Heart left ventricle (tissue), 16 donors: ENCODE data around the gene CRIP1. TPM values are rescaled to one million over a fixed set of nuclear protein-coding genes. Genes with fewer than 3 reads are reported as not detected.

Source experiments
- ATAC-seq, 4 donors: fragments of 200-7000 bp; cut with Tn5 transposase; one replicate each; pipeline ENCODE4 v1.9.1; 2020 to 2022; ENCODE audit warnings: moderate library complexity in 4 of 4, mild to moderate bottlenecking in 3 of 4, moderate number of reproducible peaks in 1 of 4
- DNase-seq, 5 donors: peaks; one replicate each; pipeline ENCODE4 v3.0.0-alpha.2; 2020
- H3K27ac ChIP-seq, 12 donors: fragments of 200-600 bp; sonication (generic) in 4 of 12; one replicate each; pipeline versions ENCODE4 v1.5.0 to v1.8.0; 2016 to 2022; ENCODE audit warnings: mild to moderate bottlenecking in 2 of 12
- H3K27me3 ChIP-seq, 9 donors: fragments of 200-600 bp; sonication (generic) in 2 of 9; one replicate each; pipeline versions ENCODE4 v1.5.1 to v1.8.0; 2016 to 2022; ENCODE audit warnings: mild to moderate bottlenecking in 3 of 9
- H3K36me3 ChIP-seq, 9 donors: fragments of 200-600 bp; sonication (generic) in 2 of 9; one replicate each; pipeline versions ENCODE4 v1.5.0 to v1.8.0; 2018 to 2022; ENCODE audit warnings: mild to moderate bottlenecking in 2 of 9
- H3K4me1 ChIP-seq, 12 donors: fragments of 200-600 bp; sonication (generic) in 4 of 12; one replicate each; pipeline versions ENCODE4 v1.5.0 to v1.8.0; 2016 to 2022; ENCODE audit warnings: mild to moderate bottlenecking in 3 of 12
- H3K4me3 ChIP-seq, 12 donors: fragments of 200-600 bp; sonication (generic) in 4 of 12; one replicate each; pipeline versions ENCODE4 v1.5.0 to v1.8.0; 2017 to 2022; ENCODE audit warnings: mild to moderate bottlenecking in 9 of 12, moderate library complexity in 4 of 12
- H3K9me3 ChIP-seq, 12 donors: fragments of 200-600 bp; sonication (generic) in 4 of 12; one replicate each; pipeline versions ENCODE4 v1.5.0 to v1.8.0; 2016 to 2022; ENCODE audit warnings: mild to moderate bottlenecking in 1 of 12
- POLR2A ChIP-seq, 2 donors: fragments of 450-650 bp; IDR thresholded peaks; one replicate each; pipeline ENCODE4 v1.6.1; 2017; ENCODE audit warnings: antibody characterized with exemption in 2 of 2, mild to moderate bottlenecking in 2 of 2, moderate library complexity in 2 of 2
- WGBS, 4 donors: extraction: QIAGEN DNeasy Blood & Tissue Kit in 2 of 4; methylation state at CpG; one replicate each; pipeline versions ENCODE4 v1.1.5 to v1.1.7; 2013 to 2018; 5-methylcytosine and 5-hydroxymethylcytosine counted together
- intact Hi-C, 10 donors: fragments of 100-400 bp; cut with DNase I; formaldehyde crosslinking; loops; one replicate each; pipeline versions ENCODE4 v1.11.1 to v1.14.2; 2022
- polyA plus RNA-seq, 2 donors: library from polyadenylated mRNA; stranded (reverse); fragments of 200-250 nt; gene quantifications; one replicate each; pipeline ENCODE4 v1.2.3, GENCODE V29; 2013
- total RNA-seq, 9 donors: library from RNA; depleted of rRNA in 2 of 9; stranded (reverse); fragments of >200 nt in 2 of 9; fragmentation: NEBNext Ultra II Directional in 3 of 9; extraction: Animal tissue kit (Norgen Biotek cat#: 25700) in 3 of 9; gene quantifications; one replicate each; pipeline versions ENCODE4 v1.1.0 to v1.2.4, GENCODE V29; 2016 to 2023
- TF ChIP-seq, protein P1 (sequence below), 12 donors: fragments of 200-600 bp; sonication (generic) in 4 of 12; IDR thresholded peaks; one replicate each; pipeline versions ENCODE4 v1.5.0 to v1.8.0; 2018 to 2022; ENCODE audit warnings: antibody characterized with exemption in 12 of 12, mild to moderate bottlenecking in 5 of 12
- donor health status: ischemic (EF 13 %, LVEDD 7.1; RV severe dilation, severe dysfunction).
- donor health status: healthy with polysubstance abuse.
- donor health status: DM: no; HTN: yes; CAD: no.
- donor health status: DM: no; HTN: no; CAD: no.
- donor health status: ischemic (EF 25% LVEDD 6.9; RV normal size, moderate dysfunction).
- donor health status: ischemic (EF 25% LVEDD 5.7; RV mildly dilated, moderate dysfunction).
- donor health status: healthy.
- donor health status: DM: yes; HTN: yes; CAD: no.
- donor health status: ischemic (EF 35%, LVEDD 5.7; RV mildly dilated, moderate dysfunction).
- donor health status: nonischemic (EF 11% LVEDD 7.7; RV severe dilation, severe dysfunction).
- donor health status: DM: yes; HTN: yes; CAD: no.
- donor health status: PGD.
- donor health status: ischemic (EF 29% LVEDD 5.4; RV normal size, mild dysfunction).
- donor health status: nonischemic (EF 23%, LVEDD 6.1; RV moderate dilation, normal function).

The CRIP1 gene
- total and polyA plus RNA-seq, 11 donors = 12.1 to 195 (median 62.3) TPM

DNA sequence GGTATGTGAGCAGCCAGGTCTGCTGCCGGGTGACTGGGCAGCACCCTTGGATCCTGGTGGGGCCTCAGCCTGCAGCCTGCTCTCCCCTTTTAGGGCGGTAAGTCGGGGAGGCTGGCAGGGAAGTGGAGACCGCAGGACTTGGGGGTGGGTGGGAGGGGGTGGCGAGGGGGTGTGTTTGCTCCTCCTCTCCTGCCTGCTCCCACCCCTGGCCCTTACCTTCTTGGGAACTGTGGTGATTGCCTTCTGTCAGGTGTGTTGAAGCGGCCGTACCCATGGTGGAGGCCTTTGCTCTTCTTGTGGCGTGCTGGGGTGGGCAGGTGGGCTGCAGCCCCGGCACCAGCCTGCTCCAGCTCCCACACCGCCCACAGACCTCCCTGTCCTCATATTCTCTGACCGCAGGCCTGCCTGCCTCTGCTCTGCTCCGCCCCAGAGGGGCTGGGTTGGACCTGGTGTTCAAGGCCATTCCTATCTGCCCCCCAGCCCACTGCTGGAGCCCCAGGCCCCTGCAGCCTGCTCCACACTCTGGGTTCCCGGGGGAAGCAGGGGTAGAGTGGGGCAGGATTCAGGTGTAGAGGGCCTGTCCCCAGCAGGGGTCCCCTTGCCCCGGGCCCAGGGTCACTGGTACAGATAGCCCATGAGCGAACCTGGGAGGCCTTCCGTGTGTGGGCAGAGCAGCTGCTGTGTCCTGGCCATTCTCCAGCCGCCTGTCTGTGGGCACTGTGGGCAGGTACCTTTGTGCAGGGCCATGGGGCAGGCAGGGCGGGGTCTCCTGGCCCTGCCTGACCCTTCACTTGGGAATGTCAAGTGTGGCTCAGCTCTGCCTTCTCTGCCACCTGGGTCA, 9.5 kb downstream of the CRIP1 start:
- peak overlapping the region in 2 of 12 donors; percentile 39 to 45 for H3K27ac ChIP-seq
- intact Hi-C loops = loop anchor here in 1 of 10 donors (2.0 kb wide), 1 partner anchor 31 kb away; the partner anchor contains the start of gene TMEM121
- 87 to 90% (median 88%) methylated on average over 9 to 18 of the region's 18 CpGs for WGBS, 4 donors

DNA sequence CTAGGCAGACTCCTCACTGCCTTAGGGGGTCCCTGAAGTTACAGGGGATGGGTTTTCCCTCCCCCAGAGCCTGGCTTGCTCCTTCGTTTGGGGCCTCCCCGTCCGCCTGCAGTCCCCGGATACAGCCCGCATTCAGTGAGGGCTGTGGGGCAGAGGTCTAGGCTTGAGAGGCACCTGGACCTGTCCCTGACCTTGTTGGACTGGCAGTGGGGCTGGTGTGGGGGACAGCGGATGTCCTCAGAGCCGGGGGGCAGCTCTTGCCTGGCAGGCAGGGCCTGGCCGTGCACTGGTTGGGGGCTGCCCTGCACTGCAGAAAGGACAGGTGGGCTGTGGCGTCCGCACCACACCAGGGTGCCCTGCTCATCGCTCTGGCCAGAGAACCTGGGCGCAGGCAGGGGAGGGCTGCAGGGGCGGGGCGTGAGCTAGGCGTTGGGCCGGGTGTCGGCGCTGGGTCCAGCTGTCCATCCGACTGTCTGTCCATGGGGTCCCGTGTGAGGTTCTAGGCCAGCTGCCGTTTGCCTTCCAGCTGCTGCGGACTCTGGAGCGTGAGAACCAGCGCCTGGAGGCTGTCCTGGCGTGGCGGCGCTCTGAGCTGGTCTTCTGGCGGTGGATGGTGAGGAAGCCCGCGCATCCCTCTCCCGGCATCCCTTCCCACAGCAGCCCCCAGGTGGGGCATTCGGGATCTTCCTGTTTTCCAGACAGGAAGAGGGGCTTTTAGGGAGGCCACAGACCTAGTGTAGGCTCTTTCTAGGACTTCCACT, 10.3 kb downstream of the CRIP1 start:
- WGBS, 4 donors = 95 to 97% (median 96%) methylated on average over 10 to 32 of the region's 32 CpGs
- H3K9me3 ChIP-seq = no peaks in the 10 kb centered on the region
- TF ChIP-seq, protein P1, sequence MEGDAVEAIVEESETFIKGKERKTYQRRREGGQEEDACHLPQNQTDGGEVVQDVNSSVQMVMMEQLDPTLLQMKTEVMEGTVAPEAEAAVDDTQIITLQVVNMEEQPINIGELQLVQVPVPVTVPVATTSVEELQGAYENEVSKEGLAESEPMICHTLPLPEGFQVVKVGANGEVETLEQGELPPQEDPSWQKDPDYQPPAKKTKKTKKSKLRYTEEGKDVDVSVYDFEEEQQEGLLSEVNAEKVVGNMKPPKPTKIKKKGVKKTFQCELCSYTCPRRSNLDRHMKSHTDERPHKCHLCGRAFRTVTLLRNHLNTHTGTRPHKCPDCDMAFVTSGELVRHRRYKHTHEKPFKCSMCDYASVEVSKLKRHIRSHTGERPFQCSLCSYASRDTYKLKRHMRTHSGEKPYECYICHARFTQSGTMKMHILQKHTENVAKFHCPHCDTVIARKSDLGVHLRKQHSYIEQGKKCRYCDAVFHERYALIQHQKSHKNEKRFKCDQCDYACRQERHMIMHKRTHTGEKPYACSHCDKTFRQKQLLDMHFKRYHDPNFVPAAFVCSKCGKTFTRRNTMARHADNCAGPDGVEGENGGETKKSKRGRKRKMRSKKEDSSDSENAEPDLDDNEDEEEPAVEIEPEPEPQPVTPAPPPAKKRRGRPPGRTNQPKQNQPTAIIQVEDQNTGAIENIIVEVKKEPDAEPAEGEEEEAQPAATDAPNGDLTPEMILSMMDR (IDR thresholded peaks at IDR 0.05) = no peak
- TF ChIP-seq POLR2A (IDR thresholded peaks at IDR 0.05) = no peak
- H3K27ac ChIP-seq = no peak overlapping the region
- peak in 2 of 5 donors; percentile 21 to 60 for DNase-seq
- H3K36me3 ChIP-seq = peaks cover 0 to 14% (median 0%) of the 10 kb centered on the region in 9 donors
- peaks cover 0 to 18% (median 6%) of the 10 kb centered on the region in 12 donors for H3K4me1 ChIP-seq
- no peak overlapping the region for H3K4me3 ChIP-seq
- no peak for ATAC-seq
- H3K27me3 ChIP-seq = no peaks in the 10 kb centered on the region
- intact Hi-C loops = no loop called here

More for the DNA sequence above, 9.5 kb downstream of the CRIP1 start:
- no peak overlapping the region for H3K4me3 ChIP-seq
- peaks cover 0 to 26% (median 12%) of the 10 kb centered on the region in 12 donors for H3K4me1 ChIP-seq
- TF ChIP-seq, protein P1 (IDR thresholded peaks at IDR 0.05) = no peak
- TF ChIP-seq POLR2A (IDR thresholded peaks at IDR 0.05) = no peak
- no peaks in the 10 kb centered on the region for H3K27me3 ChIP-seq
- peaks cover 0 to 14% (median 0%) of the 10 kb centered on the region in 9 donors for H3K36me3 ChIP-seq
- ATAC-seq (no peak), DNase-seq (peak in 1 of 5 donors; percentile 62)
- no peaks in the 10 kb centered on the region for H3K9me3 ChIP-seq

DNA sequence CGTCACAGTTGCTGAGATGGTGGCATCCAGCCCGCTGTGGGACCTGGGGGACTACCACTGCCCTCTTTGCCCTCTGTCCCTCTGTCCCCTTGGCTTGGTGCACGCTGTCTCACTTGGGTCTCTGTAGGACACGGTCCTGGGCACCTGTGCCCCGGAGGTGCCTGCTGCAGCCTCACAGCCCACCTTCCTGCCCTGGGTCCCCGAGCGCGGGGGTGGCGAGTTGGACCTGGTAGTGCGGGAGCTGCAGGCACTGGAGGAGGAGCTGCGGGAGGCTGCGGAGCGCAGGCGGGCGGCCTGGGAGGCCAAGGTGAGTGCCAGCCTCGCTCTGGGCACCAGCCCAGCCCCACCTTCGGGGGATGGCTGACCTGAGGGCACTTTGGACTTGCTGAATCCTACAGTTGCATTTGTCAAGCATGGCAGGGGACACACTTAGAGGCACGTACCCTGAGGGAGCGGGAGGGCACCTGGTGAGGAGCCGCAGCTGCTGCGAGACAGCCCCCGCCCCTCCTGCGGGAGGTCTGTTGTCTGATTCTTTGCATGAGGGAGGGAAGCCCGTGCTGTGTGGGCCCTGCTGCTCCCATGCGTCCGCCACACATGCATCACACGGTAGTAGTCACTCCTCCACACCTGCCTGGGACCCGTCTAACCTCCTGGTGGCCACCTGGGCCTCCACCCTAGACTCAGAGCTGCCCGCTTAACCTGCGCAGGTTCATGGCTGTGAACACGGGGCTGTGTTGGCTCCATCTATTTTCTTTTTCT, 11.2 kb downstream of the CRIP1 start:
- WGBS, 4 donors = 93 to 94% (median 93%) methylated on average over 16 to 31 of the region's 31 CpGs
- Histone ChIP-seq H3K9me3 (no peaks in the 10 kb centered on the region), H3K4me3 (no peak overlapping the region), H3K4me1 (peaks cover 0 to 12% (median 0%) of the 10 kb centered on the region in 12 donors), H3K27ac (no peak overlapping the region), H3K36me3 (peaks cover 0 to 6% (median 0%) of the 10 kb centered on the region in 9 donors), H3K27me3 (no peaks in the 10 kb centered on the region)
- intact Hi-C loops = no loop called here
- TF ChIP-seq, protein P1 (IDR thresholded peaks at IDR 0.05) = no peak
- no peak for TF ChIP-seq POLR2A (IDR thresholded peaks at IDR 0.05)
- no peak for ATAC-seq
- DNase-seq = peak in 2 of 5 donors; percentile 16 to 20
